ENCODE data around the gene HSPA9.

The HSPA9 gene

DNA sequence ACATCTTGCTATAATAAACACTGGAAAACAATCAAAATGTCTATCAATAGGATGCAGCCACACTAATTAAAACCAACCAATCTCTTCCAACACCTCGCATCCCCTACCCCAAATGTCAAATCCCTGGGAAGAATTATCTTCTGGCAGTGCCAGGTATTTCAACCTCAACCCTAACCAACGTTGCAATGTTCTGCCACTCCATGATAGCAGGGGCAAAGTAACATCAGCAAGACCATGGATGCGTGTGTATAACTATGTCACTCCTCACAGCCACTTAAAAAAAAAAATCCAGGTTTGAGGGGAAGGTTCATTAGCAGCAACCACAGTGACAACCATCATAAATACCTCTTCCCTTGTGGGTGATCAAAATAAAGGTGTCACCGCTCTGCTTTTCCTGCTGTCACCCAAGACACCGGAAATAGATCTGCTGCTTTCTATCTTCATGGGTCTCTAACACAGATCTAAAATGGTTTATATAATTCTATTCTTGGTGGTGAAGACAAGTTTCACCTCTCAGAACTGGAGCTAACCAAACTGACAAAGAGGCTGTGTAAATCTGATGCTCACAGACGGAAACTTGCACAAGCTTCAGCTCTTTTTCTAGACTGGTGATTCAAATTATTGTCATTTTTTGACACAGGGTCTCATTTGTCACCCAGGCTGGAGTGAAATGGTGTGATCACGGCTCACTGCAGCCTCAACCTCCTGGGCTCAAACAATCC lies 9.9 kb downstream of the HSPA9 start:
- Histone ChIP-seq H3K27ac (peak overlapping the region in 3 of 21 experiments; percentile 6 to 71 (median 8)), H3K4me3 (no peak overlapping the region)

DNA sequence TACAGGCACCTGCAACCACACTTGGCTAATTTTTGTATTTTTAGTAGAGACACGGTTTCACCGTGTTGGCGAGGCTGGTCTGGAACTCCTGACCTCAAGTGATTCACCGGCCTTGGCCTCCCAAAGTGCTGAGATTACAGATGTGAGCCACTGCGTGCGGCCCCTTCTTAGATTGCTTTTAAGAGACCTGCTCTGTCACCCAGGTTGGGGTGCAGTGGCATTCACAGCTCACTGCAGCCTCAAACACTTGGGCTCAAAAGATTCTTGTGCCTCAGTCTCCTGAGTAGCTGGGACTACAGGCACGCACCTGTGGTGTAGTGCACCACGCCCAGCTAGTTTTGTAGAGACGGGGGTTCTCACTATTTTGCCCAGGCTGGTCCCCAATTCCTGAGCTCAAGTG lies 11.0 kb downstream of the HSPA9 start:
- H3K27ac ChIP-seq, result no peak overlapping the region

DNA sequence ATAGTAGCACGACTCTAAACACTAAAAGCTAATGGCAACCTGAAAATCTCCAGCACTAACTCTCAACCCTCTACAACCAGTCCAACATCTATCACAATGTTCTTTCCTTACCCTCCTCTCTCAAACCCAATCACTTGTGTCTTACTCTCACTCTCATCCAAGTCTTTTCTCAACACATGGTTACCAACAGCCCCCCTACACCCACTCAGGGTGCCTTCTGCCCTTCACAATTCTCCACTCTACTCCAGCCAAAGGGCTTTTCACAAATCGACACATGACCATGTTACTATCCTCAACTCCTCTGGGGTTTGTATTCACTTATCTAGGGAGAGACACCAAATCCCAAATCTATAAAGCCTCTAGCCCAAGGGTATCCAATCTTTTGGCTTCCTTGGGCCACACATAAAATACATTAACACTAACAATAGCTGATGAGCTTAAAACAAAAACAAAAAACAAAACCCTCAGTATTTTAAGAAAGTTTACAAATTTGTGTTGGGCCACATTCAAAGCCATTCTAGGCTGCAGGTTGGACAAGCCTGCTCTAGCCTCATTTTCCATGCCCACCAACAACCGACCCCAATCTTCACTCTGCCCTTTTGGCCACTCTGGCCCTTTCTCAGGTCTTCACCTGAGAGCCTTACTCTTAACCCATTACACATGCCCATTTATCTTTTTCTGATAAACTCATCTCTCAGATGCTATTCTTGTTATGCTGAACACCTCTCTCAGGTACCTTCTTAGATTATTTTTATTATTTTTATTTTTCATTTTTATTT lies 11.7 kb downstream of the HSPA9 start:
- no peak overlapping the region for H3K4me3 ChIP-seq
- H3K27ac ChIP-seq, result no peak overlapping the region

More for the DNA sequence above, 11.0 kb downstream of the HSPA9 start:
- H3K4me3 ChIP-seq, result no peak overlapping the region

DNA sequence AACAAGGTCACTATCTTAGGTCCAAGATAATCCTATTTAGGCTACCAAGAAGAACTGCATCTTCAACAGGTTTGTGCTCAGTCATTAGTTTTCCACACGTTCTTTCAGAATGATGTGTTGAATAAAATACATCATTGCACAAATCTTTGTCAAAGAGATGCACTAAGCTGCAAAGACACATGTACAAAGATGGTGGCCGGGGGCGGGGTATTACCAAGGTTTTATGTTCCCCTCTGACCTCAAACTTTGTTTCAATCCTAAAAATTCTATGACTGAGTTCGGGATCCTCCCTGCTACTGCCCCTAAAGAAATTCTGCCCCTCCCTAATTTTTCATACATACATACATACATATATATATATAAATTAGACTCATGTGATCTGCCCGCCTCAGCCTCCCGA lies 14.2 kb downstream of the HSPA9 start:
- H3K4me3 ChIP-seq, result no peak overlapping the region
- H3K27ac ChIP-seq, result peak overlapping the region in 3 of 21 experiments; percentile 5 to 66 (median 31)

DNA sequence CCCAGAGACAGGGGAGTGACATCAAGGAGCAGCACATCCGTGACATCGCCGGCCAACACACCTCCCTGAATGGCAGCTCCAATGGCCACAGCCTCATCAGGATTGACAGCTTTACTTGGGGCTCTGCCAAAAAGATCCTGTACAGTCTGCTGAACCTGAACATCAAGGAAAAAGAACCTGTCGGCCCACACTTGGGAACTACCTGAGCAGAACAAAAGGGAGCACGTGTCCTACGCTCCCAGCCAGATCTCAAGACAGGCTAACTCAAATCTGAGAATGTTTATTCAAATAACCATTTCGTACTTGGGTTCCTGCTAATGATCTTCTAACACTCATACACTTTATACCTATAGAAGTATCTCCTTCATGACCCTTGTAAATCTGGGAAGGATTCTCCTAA lies 15.3 kb downstream of the HSPA9 start:
- H3K27ac ChIP-seq, result peak overlapping the region in 7 of 21 experiments; percentile 5 to 66 (median 31)

DNA sequence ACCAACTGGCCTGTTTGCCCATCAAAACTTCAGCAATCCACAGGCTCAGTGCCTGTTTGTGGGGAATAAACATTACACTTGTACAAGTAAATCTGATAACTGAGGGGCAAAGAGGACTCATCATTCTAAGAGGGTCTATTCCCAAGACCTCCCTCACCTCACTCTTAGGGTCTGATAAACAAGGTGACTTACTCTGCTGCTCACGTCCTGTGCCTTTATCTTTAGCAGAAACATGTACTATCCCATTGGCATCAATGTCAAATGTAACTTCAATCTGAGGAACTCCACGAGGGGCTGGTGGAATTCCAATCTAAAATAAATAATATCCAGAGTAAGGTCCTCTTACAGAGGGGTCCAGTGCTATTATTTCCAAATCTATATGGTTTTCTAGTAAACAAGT lies 17.5 kb downstream of the HSPA9 start:
- H3K4me3 ChIP-seq, result no peak overlapping the region

More for the DNA sequence above, 15.3 kb downstream of the HSPA9 start:
- no peak overlapping the region for H3K4me3 ChIP-seq

DNA sequence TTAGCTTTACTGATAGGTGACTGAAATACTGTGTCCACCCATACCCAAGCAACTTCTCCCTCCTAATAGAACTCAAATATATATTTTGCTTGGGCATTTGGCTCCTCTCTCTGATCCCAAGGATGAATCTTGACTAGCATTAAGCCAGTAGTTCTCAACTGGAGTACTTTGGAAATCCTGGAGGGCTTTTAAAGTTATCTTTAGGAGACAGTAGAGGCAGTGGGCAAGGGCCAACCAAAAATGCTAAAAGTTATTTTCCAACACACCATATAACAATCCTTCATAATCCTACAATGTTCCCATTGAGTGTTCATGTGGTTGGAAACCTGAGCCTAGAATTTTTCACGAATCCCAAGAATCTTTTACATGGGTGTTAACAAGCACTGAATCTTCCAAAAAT lies 21.1 kb downstream of the HSPA9 start:
- H3K27ac ChIP-seq, result peak overlapping the region in 1 of 21 experiments; percentile 7
- H3K4me3 ChIP-seq, result no peak overlapping the region

More for the DNA sequence above, 17.5 kb downstream of the HSPA9 start:
- no peak overlapping the region for H3K27ac ChIP-seq

DNA sequence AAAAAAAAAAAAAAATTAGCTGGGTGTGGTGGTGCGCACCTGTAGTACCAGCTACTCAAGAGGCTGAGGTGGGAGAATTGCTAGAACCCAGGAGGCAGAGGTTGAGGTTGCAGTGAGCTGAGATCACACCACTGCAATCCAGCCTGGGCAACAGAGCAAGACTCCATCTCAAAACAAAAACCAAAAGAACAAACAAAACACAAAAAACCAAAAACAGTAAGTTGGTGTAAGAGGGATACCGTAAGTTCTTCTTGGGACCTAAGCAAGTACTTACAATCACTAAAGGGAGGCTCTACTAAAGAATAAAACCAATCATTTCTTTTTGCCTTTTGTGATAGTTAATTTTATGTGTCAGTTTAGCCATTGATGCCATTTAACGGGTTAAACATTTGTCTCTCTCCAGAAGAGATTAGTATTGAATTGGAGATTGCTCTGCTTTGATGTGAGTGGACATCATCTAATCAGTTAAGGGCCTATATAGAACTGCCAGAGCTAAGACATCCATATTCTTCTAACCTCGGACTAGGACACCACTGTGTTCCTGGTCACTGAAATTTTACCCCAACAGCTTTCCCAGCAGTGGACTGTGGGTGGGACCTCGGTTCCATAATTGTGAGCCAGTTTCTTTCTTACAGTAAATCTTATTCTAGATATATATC lies 21.6 kb downstream of the HSPA9 start:
- no peak overlapping the region for H3K4me3 ChIP-seq
- no peak overlapping the region for H3K27ac ChIP-seq

DNA sequence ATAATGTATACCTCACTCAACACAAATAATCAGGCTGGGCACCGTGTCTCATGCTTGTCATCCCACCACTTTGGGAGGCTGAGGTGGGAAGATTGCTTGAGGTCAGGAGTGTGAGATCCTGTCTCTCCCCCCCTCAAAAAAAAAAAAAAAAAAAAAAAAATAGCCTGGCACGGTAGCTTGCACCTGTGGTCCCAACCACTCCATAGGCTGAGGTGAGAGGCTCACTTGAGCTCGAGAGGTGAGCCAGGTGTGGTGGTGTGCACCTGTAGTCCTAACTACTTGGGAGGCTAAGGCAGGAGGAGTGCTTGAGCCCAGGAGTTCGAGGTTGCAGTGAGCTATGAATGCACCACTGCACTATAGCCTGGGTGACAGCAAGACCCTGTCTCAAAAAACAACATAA lies 22.5 kb downstream of the HSPA9 start:
- no peak overlapping the region for H3K27ac ChIP-seq
- H3K4me3 ChIP-seq, result no peak overlapping the region

DNA sequence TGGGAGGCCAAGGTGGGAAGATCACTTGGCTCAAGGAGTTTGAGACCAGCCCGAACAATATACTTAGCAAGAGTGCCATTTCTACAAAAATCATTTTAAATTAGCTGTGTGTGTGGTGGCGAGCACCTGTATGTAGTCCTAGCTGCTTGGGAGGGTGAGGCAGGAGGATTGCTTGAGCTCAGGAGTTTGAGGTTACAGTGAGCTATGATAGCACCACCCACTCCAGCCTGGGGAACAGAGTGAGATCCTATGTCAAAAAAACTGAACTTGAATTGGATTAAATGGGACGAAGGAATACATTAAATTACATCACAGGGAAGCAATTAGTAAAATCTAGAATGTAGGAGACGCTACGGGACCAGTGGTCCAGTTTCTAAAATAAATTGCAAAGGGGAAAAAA lies 25.8 kb downstream of the HSPA9 start:
- H3K4me3 ChIP-seq, result no peak overlapping the region
- H3K27ac ChIP-seq, result no peak overlapping the region

DNA sequence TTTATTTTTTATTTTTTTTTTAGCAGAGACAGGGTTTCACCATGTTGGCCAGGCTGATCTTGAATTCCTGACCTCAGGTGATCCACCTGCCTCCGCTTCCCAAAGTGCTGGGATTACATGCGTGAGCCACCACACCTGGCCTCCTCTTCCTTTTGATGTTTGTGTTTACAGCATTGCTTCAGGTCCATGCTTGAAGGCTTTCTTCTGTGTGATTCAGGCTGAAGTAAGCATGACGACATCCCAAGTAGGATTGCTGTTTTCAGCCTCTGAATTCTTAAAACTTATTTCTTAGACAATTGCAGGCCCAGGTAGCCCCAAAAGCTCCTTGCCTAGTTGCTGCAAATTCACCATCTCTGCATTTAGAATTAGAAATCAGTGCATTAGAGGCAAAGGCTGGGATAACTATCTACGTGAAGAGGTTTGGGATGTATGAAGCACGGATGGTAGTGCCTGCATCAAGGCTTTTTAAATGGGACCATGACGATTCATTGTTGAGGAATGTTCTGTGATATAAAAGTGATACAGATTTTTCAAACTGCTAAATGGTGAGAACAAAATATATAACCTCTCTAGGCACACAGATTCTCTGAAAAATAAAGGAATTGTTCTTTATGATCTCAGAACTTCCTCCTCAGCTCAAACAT lies 29.2 kb downstream of the HSPA9 start:
- H3K27ac ChIP-seq, result peak overlapping the region in 2 of 21 experiments; percentile 42 to 99
- H3K4me3 ChIP-seq, result no peak overlapping the region

DNA sequence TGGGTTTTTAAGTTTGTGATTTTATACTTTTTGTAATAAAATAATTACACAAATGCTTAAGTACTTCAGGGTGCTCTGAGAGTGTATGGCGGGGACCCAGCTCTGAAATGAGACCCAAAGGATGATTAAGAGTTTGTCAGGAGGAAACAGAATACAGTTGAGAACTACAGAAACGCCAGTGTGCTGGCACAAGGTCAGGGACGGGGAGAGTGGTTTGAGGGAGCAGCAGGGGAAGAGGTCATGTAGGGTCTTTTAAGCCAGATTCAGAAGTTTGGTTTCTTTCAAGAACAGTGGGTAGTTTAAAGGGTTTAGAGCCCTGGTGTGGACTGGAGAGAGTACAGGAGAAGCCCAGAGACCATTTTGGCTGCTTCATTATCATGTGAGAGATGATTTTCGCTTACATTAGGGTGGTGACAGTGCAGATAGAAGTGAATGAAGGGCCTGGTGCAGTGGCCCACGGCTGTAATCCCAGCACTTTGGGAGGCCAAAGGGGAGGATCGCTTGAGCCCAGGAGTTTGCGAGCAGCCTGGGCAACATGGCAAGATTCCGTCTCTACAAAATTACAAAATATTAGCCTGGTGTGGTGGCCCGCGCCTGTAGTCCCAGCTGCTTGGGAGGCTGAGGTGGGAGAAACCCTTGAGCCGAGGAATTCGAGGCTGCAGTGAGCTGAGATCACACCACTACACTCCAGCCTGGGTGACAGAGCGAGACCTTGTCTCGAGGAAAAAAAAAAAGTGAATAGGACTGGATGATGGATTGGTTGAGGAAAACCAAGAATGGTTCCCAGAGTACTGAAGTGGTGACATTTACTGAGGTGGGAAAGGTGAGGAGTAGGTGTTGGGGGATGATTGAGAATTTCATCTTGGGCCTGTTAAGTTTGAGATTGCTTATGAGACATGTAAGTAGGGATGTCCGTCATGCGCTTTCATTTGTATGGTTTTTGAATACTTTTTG lies 30.7 kb downstream of the HSPA9 start:
- Histone ChIP-seq H3K27ac (peak overlapping the region; percentile 91 to 100 (median 99)), H3K4me3 (peak overlapping the region; percentile 68 to 99 (median 93))

DNA sequence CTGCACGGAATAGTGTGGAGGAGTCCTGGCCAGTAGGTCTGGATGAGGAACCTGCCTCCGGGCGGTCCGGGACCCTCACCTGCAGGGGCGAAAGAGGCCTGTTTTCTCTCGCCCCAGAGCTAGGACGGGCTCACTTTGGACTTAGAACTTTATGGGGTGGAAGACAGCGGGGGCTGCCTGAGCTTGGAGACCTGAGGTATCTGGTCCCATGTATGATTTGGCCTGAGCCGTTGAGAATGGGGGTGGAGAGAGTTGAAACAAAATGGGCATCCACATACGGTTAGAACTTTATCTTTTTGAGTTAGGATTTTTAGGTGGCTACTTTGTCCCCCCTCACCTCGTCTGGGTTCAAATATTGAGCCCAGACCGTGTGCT lies 31.5 kb downstream of the HSPA9 start:
- Histone ChIP-seq H3K27ac (peak overlapping the region; percentile 91 to 100 (median 99)), H3K4me3 (peak overlapping the region; percentile 68 to 99 (median 93))

DNA sequence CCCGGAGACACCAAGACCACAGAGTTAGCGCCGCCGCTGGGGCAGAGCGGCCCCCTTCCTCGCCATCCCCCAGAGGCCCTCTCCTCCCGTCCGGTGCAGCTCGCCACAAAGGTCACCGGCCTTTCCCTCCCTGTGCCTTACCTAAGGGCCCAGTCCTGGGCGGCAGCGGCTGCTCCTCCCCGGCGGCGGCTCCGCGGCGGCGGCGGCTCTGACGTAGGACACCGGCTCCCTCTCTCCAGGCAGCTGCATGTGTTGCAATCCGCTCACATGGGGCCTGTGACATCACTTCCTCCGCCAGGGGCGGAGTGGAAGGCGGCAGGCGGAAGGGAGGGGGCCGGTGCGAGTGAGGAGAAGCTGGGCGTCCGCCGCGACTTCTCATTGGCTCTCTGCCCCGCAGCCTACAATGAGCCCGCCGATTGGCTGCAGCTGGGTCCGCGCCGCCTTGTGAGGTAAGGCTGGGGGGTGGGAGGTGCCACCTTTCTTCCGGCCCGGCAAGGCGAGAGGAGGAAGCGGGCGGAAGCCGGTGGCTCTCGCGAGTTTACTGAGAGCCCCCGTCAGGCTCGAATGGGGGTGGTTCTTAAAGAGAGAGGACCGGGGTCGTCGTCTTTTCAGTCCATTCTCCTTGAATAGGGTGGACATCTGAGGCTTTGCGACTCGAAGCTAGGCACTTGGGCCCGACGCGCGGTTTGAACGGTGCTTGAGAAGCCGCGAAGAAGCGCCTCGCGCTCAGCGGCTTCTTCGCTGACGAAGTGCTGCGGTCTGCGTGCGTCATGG lies 32.1 kb downstream of the HSPA9 start, which contains the start of gene ETF1:
Gene ETF1, minus strand, starts transcription at position 281 of the 774 bp plus-strand sequence. CDS start 318 bp downstream, outside the sequence.
- H3K4me3 ChIP-seq, result peak within 1 kb of the TSS; percentile 68 to 99 (median 93)
- H3K27ac ChIP-seq, result peak within 1 kb of the TSS; percentile 92 to 100 (median 99)

DNA sequence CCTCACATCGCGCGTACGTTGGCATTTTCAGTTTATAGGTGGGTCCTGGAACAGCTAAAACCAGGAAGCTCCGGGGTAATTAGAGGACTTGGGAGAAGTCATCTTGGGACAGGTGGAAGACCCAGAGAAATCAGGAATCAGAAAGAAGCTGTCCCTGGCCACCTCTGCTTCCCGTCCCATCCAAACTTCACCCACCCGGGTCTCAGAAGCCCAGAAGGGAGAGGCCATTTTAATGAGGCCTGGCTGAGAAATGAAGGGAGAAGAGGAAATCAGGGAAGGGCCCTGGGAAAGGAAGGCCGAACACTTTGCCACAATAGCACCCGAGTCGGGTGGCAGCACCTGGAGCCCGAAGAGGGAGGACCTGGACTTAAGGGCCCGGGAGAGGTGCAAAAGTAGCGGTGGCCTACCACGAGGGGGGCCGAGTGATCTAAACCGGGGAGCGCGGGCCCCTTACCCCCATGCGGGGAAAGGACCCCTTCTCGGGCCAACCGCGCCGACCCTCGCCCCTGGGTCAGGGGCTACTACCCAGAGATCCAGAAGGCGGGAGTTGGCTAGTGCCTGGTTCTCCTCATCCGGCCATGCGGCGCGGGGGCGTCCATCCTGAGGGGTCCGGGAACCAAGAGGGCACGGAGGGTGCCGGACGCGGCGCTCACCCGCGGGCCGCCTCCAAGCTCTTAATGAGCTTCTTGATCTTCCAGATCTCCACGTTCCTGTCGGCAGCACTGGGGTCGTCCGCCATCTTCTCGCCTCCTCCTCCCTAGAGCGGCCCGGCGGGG lies 32.8 kb downstream of the HSPA9 start:
- peak overlapping the region; percentile 68 to 99 (median 93) for H3K4me3 ChIP-seq
- H3K27ac ChIP-seq, result peak overlapping the region; percentile 81 to 100 (median 98)

DNA sequence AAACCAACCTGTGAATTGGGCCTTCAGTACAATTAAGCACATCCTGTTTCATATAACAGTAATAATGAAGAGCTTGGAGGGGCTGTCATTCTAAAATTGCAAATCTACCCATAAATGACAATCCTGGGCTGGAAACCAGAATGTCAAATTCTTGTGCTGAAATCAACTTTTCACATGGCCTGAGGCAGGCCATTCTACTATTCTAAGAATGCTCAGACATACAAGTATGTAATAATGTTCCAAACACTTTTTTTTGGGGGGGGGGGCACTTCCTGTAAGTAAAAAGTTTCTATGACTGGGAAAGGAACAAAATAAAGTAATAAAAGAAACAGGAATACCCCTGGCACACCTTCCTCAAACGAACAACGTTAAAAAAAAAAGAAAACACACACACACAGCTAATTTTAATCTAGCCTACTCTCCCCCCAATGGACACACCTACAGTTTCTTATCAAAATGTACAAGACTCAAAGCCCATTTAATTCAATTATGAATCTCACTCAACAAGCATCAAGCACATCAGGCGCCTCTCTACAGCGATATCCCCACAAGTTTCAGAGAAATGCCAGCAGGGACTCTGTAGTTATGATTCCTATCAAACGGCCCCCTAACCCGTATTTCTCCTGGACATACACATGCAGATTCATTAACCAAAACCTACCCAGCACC lies 33.6 kb downstream of the HSPA9 start:
- H3K4me3 ChIP-seq, result peak overlapping the region; percentile 68 to 99 (median 93)
- peak overlapping the region; percentile 81 to 100 (median 98) for H3K27ac ChIP-seq

DNA sequence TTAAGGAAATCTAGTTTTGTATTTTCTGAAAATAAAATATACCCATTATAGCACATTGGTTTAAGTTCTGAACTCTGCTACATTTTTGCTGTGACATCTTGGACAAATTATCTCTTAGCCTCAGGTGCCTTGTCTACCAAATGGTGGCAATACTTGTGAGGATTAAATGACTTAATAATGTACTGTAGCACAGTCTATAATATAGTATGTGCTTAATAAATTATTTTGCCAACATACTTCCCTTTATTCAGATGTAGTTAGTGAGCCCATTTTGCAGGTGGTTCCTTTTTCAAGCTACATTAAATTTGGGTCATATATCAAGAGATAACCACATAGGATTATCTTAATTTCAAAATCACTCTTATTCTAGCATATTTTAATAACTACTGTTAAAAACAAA lies 35.4 kb downstream of the HSPA9 start:
- H3K4me3 ChIP-seq, result no peak overlapping the region

More for the DNA sequence above, 35.4 kb downstream of the HSPA9 start:
- no peak overlapping the region for H3K27ac ChIP-seq
